ENCODE measurements around the gene SDK1.

SDK1 gene

GRCh38 chr7:4045975-4046374 is 744.9 kb downstream of the SDK1 start:
- DNase-seq (no peak), ATAC-seq (no peak)

- DNase-seq (no peak), ATAC-seq (no peak)
Observed at GRCh38 chr7:4048336-4048735, 747.3 kb downstream of the SDK1 start.

GRCh38 chr7:4049202-4049601 is 748.1 kb downstream of the SDK1 start:
- DNase-seq = no peak
- no peak for ATAC-seq

- DNase-seq (no peak), ATAC-seq (no peak)
Observed at GRCh38 chr7:4050126-4050660, 749.1 kb downstream of the SDK1 start.

GRCh38 chr7:4051696-4052095 is 750.6 kb downstream of the SDK1 start:
- DNase-seq = no peak
- no peak for ATAC-seq

GRCh38 chr7:4052130-4052529 is 751.1 kb downstream of the SDK1 start:
- no peak for DNase-seq
- ATAC-seq = no peak

- no peak for DNase-seq
- ATAC-seq = no peak
Observed at GRCh38 chr7:4054158-4054557, 753.1 kb downstream of the SDK1 start.

GRCh38 chr7:4056552-4057288 is 755.7 kb downstream of the SDK1 start:
- ATAC-seq (no peak), DNase-seq (no peak)

- ATAC-seq (no peak), DNase-seq (no peak)
Observed at GRCh38 chr7:4057289-4057616, 756.2 kb downstream of the SDK1 start.

- no peak for DNase-seq
- ATAC-seq = no peak
Observed at GRCh38 chr7:4058158-4058557, 757.1 kb downstream of the SDK1 start.

- DNase-seq (no peak), ATAC-seq (no peak)
Observed at GRCh38 chr7:4065190-4065589, 764.1 kb downstream of the SDK1 start.

GRCh38 chr7:4066206-4066605 is 765.2 kb downstream of the SDK1 start:
- ATAC-seq = no peak
- no peak for DNase-seq

GRCh38 chr7:4066626-4067475 is 765.8 kb downstream of the SDK1 start:
- DNase-seq = no peak
- ATAC-seq = no peak

- ATAC-seq = no peak
- DNase-seq = no peak
Observed at GRCh38 chr7:4067476-4067760, 766.4 kb downstream of the SDK1 start.

GRCh38 chr7:4067874-4068273 is 766.8 kb downstream of the SDK1 start:
- ATAC-seq = no peak
- DNase-seq = no peak

GRCh38 chr7:4068286-4068685 is 767.2 kb downstream of the SDK1 start:
- ATAC-seq (no peak), DNase-seq (no peak)

- no peak for ATAC-seq
Observed at GRCh38 chr7:4069268-4070095, 768.4 kb downstream of the SDK1 start.

GRCh38 chr7:4070214-4070613 is 769.2 kb downstream of the SDK1 start:
- ATAC-seq (no peak), DNase-seq (no peak)

More at GRCh38 chr7:4069268-4070095, 768.4 kb downstream of the SDK1 start:
- no peak for DNase-seq

GRCh38 chr7:4071370-4072058 is 770.5 kb downstream of the SDK1 start:
- DNase-seq = no peak
- no peak for ATAC-seq

GRCh38 chr7:4072161-4072925 is 771.3 kb downstream of the SDK1 start:
- DNase-seq (no peak), ATAC-seq (no peak)

GRCh38 chr7:4073052-4073451 is 772.0 kb downstream of the SDK1 start:
- ATAC-seq (no peak), DNase-seq (no peak)

Data from stimulated activated naive CD8-positive, alpha-beta T cell treated with anti-CD3 and anti-CD28 coated beads, Interleukin-15, Interleukin-2, amounts not matched to agents 100 U/mL and 50 U/mL, for 24 hours (primary cell).